Stimulated activated CD4-positive, alpha-beta T cell treated with anti-CD3 and anti-CD28 coated beads, Interleukin-1b, Interleukin-23, amount 100 ng/mL, for 1 hour (primary cell): ENCODE data around the gene CDC123.
"Not testable (repeated sequence)": the region's sequence is repeated elsewhere in the genome, so short reads cannot be mapped to it uniquely, and the experiment has no call there.

Experiments used
- DNase-seq, 2 donors: peaks; one replicate each; pipeline ENCODE4 v3.0.0-alpha.2; 2020; ENCODE audit warnings: low read depth in 2 of 2

The CDC123 gene, protein sequence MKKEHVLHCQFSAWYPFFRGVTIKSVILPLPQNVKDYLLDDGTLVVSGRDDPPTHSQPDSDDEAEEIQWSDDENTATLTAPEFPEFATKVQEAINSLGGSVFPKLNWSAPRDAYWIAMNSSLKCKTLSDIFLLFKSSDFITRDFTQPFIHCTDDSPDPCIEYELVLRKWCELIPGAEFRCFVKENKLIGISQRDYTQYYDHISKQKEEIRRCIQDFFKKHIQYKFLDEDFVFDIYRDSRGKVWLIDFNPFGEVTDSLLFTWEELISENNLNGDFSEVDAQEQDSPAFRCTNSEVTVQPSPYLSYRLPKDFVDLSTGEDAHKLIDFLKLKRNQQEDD

DNA sequence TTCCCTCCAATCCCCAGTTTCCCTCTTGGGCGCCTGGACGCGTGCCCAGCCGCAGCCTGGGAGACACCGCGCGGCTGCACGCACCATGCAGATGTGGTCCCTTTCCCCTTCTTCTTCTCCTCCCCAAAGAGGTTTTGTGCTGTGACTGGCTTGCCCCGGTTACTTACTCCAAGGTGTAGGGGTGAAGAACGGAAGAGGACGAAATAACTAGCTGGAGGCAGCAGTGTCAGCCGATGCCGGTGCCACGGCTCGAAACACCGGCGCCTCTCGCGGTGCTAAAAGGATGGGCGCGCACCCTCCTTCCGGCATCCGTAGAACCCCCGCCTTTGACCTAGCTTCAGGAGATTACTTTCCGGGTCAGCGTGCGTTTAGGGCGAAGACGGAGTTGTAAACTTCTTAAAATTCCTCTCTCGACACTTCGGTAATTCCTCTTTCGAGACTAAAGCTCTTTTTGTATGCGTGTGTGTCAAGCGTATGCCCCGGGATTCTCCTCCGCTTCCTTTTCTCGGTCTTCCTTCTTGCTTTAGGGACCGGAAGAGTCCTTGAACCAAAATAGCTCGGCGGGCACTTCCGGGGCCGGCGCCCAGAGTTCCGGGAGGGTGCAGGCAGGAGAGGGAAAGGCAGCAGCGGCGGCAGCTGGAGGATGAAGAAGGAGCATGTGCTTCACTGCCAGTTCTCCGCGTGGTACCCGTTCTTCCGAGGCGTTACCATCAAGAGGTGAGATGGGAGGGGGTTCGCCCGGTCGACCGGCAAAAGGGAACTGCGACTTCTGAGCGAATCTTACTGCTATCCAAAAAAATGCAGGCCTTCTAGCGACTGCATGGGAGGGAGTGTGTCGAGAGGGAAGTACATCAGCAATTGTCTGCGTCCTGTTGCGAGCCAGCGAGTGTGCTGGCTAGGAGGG is at the start of gene CDC123, which contains the start of gene NUDT5:
CDC123 (plus strand) TSS at position 586 of the 904 bp plus-strand sequence; CDS start at position 644, 58 bp downstream.
NUDT5 (minus strand) TSS at position 289 of the 904 bp plus-strand sequence. CDS start 9,600 bp downstream, outside the sequence.
- DNase-seq: peak; percentile 36 to 72

DNA sequence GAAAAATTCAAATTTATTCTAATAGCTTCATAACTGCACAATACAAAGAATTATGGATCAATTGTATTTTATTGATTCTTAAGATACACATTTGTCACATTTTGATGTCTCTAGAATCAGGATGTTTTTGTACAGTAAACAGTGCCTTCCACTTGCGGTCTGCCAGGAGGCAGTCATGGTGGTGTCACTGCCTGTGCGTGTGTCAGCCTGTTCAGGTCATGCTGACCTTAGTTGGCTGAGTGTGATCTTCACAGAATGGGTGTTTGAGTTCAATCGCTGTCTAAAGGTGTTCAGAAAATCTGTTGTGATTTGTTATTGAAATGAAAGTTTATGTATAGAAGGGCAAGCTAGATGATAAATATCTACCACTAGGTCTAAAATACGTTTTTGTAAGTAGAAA is 45.8 kb upstream of the CDC123 start:
- no peak for DNase-seq

DNA sequence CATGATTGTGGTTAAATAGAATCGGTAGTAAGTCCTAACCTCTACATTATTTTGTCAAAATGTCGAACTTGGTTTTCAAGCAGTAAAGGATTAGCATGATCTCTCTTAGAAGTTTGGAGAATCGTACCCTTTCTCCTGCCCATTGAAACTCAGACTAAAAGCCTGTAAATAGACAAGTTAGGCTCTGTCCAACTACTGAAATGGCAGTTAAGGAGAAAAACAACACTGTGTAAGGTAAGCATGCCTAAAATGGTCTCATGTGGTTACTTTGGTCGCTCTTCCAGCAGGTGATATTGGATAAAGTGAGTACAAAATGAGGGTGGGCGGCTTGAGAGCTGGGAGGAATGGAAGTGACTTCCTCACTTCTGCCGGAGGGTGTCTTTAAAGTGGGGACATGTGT is 41.5 kb upstream of the CDC123 start:
- no peak for DNase-seq

DNA sequence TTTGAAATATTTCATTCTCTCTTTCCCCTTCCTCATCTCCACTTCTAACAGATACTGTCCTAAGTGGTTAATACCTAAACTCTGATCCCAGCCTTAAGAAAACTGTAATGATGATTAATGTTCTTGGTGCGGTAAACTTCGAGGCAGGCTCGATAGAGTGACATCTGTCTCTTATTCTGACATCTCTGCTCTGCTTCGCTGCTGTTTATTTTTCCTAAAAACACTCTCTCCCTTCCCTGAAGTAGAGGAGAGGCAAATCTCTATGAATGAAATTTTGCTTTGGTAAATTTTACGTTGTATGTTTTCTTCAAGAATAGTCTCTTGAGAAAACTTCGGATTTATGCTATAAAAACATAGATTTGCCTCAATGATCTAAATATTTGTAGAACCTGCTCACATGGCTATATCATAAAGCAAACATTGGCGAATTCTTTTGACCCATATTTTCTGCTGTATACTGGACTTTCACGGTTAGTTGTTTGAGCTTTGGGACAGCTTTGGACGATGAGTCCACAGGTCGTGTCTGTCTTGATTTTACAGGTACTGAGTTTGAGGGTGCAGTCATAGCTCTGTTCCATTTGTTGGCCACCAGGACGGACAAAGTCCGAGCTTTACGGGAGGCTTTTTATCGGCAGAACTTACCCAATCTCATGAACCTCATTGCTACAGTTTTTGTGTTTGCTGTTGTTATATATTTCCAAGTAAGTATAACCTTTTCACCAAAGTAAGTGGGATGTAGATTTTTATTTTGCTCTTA is 39.4 kb upstream of the CDC123 start:
- DNase-seq: no peak

DNA sequence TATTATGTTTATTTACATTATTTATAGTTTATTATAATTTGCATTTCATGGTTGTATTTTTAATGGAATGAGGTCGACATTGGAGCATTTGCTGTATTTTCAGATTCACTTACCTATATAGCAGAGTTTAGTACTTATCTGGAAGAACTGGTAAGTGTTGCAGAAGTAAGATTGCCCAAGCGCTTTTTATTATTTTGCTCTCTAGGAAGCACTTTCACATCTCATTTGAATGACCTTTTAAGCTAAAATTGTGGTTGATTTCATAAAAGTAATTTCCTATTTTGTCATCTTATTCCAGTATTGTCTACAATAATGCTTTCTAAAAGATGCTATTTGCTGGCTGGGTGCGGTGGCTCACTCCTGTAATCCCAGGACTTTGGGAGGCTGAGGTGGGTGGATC is 37.9 kb upstream of the CDC123 start:
- DNase-seq: no peak

DNA sequence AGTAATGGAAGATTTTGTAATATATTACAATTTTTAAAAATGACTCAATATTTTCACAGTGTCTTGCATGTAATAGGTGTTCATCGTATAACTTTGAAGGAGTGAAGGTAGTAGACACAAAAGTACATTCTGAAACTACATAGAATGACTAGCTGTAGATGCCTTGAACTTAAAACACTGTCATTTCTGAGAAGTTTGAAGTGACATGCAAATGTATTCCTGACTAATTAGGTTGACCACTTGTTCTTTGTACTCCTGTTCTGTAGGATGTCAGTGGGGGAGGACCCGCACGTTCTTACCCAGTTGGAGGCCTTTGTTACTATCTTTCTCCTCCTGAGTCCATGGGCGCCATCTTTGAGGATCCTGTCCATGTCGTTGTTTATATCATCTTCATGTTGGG is 35.3 kb upstream of the CDC123 start:
- no peak for DNase-seq

DNA sequence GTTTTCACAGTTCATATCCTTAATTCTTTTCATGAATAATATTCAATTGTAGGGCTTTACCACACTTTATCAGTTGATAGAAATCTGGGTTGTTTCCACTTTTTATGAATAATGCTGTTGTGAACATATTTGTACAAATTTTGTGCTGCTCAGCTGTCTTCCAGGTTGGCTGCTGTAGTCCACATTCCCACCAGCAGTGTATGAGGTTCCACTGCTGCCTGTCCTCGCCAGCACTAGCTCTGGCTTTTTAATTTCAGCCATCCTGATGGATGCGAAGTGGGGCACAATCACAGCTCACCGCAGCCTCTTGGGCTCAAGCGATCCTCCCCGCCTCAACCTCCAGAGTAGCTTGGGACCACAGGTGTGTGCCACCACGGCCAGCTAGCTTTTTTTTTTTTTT is 33.1 kb upstream of the CDC123 start:
- DNase-seq: no peak

DNA sequence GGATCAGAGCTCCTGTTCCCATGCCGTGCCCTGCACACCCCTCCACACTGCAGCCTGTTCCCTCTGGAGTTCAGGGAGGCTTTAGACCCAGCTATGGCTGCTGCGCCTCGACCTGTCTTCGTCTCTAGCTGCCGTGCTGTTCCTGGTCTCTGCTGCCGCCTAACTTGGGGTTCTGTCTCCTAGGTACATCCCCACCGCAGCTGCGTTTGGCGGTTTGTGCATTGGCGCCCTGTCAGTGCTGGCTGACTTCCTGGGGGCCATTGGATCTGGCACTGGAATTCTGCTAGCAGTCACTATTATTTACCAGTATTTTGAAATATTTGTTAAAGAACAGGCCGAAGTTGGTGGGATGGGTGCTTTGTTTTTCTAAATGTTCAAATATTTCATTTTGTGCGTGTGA is 31.9 kb upstream of the CDC123 start:
- no peak for DNase-seq

DNA sequence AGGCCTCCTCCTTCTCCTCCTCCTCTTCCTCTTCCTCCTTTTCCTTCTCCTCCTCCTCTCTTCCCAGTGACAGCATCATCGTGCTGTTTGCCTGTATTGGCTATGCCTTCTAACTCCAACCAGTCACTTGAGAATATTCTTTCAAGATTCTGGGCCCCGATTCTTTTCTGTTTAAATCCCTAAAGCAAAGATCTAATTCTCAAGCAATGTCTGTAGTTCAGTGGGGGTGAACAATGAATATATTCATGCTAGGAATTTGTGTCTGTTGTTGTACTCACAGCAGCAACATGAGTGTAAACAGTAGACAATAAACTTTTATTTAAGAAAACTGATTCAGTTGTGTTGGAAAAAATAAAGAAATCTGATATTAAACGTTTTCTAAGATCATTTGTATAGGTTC is 31.0 kb upstream of the CDC123 start:
- DNase-seq: no peak

DNA sequence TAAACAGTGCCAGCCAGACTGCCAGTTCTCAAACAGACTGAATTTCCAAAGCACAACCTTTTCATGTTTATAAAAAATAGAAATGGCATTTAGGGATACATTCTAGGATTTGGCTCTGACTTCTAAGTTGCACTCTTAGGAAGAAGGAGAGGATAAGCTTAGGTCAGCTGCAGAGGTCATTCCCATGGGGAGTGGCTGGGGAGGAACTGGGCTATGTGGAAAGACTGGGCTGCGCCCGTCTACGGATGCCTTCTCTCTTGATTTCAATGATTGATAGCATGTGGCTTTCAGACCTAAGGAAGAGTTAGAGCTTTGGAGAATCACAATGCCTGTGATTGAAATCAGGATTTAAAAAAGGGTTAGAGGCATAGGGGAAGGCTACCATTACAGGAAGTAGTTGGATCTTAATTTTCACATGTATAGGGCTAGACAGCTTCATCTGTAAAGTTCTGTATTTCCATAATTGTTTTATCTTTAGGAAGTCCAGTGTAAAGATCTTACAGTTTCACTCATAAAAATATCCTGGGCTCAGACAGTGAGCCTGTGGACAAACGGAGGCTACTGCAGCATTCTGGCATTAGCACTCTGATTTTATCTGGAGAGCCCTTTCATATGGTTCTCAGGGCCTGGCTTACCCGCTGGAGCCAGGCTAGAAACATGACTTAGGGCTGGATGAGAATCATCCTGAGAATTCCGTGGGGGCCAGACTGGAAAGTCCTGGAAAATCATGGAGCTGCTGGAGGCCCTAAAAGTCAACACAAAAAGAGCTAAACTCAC is 29.8 kb upstream of the CDC123 start:
- DNase-seq: no peak

DNA sequence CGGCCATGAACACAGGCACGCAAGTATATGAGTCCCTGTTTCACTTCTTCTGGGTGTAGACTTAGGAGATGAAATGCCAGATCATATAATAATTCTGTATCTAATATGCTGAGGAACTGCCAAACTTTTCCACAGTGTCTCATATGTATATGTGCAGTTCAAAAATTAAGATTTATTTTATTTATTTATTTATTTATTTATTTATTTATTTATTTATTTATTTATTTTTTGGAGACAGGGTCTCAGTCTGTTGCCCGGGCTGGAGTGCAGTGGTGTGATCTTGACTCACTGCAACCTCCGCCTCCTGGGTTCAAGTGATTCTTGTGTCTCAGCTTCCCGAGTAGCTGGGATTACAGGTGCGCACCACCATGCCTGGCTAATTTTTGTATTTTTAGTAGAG is 24.5 kb upstream of the CDC123 start:
- DNase-seq: not testable (repeated sequence)

DNA sequence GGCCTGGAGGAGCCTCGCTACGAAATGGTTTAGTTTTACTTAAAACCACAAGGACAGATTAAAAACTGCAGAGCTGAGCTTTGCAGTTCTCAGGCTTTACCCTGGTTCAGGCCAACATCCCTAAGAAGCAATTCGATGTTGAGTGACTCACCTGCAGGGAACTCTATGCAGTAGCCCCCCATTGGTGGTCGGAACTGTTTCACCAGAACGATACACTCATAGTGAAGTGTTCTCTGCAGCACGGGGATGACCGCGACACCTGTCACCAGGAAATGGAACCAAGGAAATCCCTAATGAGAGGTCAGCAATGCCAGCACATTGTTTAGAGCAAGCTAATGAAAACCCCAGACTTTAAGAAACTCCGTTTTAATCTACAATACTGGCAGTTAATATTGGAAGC is 18.3 kb upstream of the CDC123 start:
- no peak for DNase-seq

DNA sequence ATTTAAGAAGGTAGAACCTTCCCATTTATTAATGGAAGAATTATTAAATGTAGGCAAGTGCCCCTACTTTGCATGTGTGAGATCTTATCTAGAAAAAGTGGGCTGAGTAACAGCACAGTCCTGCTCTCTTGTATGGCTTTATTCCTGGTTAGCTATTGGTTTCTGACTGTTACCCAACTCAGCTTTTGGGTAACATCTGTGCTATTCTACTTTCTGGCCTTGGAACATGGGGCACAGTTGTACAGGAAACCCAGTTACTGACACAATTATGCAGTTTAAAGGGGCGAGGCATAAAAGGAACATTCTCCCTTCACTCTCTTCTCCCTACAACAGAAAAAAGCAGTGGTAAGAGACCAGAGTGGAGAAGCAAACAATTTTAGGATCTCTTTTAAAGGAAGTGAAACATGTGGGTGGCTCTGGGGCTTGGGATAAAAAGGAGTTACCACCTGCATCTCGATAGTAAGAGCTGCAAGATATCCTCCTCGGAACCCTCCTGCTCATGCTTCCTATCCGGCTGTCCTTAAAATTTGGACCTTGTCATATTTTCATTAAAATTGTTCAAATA is 16.3 kb upstream of the CDC123 start:
- no peak for DNase-seq

DNA sequence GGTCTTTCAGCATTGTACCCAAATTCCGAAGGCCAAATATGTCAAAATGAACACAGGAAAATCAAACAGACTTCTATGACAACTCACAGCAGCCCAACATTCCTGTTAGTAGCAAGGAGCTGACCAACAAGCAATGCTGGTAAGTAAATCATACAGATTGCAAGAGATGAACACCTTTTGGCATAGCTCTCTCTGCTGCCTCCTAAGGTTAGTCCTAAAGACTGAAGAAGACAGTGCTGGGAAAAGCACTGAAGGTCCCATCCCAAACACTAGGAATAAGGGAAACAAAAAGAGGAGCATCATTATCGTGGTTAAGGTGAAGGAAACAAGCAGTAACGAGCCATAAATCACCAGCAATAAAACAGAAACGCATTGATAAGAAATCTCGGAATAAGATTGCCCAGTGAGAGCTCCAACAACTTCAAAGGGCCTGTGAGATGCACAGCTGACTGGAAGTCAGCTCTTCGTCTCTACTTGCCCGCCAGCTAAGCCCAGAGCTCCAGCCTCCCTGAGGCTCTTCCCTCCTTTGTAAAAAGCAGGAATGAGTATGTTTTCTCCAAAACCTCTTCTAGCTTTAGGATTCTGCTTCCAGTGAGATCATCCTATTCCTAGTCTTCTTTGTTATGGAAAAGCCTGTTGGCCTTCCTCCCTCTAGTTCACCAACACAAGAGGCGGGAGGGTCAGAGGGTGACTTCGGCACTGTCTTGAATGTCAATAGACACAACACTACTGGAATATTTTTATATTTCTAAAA is 15.6 kb upstream of the CDC123 start:
- DNase-seq: no peak

DNA sequence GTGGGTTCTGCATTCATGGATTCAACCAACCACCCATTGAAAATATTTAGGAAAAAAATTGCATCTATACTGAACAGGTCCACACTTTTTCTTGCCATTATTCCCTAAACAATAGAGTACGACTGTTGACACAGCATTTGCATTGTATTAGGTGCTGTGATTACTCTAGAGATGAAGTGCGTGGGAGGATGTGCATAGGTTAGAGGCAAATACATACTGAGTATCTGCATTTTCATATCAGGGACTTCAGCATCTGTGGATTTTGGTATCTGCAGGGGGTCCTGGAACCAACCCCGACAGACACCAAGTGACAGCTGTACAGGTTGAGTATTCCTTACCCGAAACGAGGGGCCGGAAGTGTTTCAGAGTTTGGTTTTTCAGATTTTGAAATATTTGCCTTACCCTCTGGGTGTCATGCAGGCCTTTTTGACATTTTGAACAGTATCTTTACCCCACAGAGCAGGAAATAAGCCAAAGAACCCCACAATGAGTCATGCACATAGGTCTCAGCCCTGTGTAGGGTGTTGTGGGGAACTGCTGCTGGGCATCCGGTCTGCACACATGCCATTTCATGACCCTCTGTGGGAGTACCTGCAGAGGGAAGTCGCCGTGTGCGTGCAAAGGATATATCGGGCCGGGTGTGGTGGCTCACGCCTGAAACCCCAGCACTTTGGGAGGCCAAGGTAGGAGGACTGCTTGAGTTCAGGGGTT is 14.8 kb upstream of the CDC123 start:
- DNase-seq: peak in 1 of 2 donors; percentile 37

DNA sequence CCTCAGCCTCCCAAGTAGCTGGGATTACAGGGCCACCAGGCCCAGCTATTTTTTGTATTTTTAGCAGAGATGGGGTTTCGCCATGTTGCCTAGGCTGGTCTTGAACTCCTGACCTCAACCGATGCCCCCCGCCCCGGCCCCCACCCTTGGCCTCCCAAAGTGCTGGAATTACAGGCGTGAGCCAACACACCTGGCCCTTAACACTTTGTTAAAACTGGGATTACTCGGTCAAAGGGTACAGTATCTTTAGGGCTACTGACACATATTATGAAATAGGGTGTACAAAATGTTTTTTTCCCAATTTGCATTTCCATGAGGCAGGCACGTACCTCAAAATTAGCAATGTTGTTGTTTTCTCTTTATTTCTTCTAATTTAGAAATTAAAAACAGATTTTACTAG is 11.8 kb upstream of the CDC123 start:
- no peak for DNase-seq

DNA sequence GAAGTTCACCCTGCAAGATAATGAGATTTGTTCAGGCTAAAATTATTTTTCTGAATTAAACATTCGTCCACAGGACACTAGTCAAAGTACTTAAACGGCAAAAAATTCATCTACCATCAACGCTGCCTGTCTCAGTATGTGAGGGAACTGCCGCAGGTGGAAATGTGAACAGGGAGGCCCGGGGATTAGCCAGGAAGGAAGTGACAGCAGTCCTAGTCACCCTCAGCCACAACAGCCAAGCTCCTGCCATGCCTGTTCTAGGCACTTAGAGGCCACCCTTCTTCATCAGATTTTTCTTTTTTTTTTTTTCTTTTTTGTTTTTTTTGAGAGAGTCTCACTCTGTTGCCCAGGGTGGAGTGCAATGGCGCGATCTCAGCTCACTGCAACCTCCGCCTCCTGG is 9.7 kb upstream of the CDC123 start:
- no peak for DNase-seq

DNA sequence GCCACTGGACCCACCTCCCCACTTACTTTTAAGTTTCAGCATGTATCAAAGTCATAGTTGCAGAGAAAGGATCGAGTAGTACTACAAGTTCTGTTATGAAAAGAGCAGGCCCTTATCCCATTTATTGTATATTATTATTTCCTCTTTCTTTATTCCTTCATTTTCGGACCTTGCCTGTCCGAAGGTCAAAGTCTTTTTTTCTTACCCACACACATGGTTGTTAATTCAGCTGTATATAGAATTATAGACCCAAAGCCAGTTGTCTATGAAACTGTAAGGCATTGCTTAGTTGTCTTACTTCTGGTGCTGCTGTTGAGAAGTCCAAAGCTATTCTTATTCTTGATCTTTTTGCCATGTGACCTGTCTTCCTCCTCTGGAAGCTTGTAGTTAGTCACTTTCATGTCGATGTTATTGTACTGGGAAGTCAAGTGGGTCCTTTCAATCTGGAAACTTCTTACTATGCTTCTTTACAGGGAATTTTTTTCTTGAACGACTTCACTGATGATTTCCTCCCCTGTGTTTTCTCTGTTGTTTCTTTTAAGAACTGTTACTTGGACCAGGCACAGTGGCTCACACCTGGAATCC is 8.6 kb upstream of the CDC123 start:
- DNase-seq: no peak

DNA sequence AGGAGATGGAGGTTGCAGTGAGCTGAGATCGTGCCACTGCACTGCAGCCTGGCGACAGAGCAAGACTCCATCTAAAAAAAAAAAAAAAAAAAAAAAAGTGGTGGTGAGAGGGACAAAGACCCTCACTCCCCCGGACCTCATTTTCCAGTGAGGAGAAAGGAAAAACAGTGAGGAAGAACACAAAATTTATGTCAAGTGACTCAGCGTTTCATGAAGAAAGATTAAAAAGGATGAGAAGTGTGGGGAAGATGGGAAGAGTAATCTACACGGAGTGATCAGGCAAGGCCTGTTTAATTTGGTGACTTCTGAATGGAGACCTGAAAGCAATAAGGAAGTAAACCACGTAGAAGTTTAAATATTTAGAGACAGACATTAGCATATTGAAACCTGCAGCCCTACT is 7.3 kb upstream of the CDC123 start:
- no peak for DNase-seq
